Mesenchymal stem cell (in vitro differentiated cells and primary cell): ENCODE data around the gene TAS2R39.

Experiments
- DNase-seq: peaks from one replicate; pipeline ENCODE4 v3.0.0-alpha.2; 2013
- H2AFZ ChIP-seq: one replicate; pipeline ENCODE4 v1.6.1; 2013; ENCODE audit warnings: low read depth, mild to moderate bottlenecking, control low read depth, inconsistent platforms, low read length, moderate library complexity
- H2AK5ac ChIP-seq: 2 replicates; pipeline ENCODE4 v1.6.1; 2013; ENCODE audit warnings: low read length, moderate library complexity, mild to moderate bottlenecking, inconsistent platforms; ENCODE audit not compliant: severe bottlenecking
- H2BK120ac ChIP-seq: one replicate; pipeline ENCODE4 v1.6.1; 2013; ENCODE audit warnings: low read depth, mild to moderate bottlenecking, inconsistent platforms, low read length, moderate library complexity
- H2BK12ac ChIP-seq, 2 experiments: one replicate each; pipeline ENCODE4 v1.6.1; 2013; ENCODE audit warnings: inconsistent platforms in 2 of 2, low read length in 2 of 2, mild to moderate bottlenecking in 2 of 2, moderate library complexity in 2 of 2, control low read depth in 1 of 2
- H2BK15ac ChIP-seq: one replicate; pipeline ENCODE4 v1.6.1; 2013; ENCODE audit warnings: mild to moderate bottlenecking, low read depth, inconsistent platforms; ENCODE audit not compliant: poor library complexity, severe bottlenecking
- H2BK5ac ChIP-seq: 2 replicates; pipeline ENCODE4 v1.6.1; 2013; ENCODE audit warnings: low read depth, mild to moderate bottlenecking, low read length, control low read depth, inconsistent platforms; ENCODE audit not compliant: poor library complexity, severe bottlenecking
- H3K14ac ChIP-seq, 2 experiments: one replicate each; pipeline ENCODE4 v1.6.1; 2013; ENCODE audit warnings: inconsistent platforms in 2 of 2, low read length in 2 of 2, control low read depth in 1 of 2, mild to moderate bottlenecking in 1 of 2, moderate library complexity in 1 of 2
- H3K18ac ChIP-seq, 2 experiments: one replicate each; pipeline ENCODE4 v1.6.1; 2013; ENCODE audit warnings: inconsistent platforms in 2 of 2, low read length in 2 of 2, control low read depth in 1 of 2, low read depth in 1 of 2, mild to moderate bottlenecking in 1 of 2
- H3K23ac ChIP-seq, 2 experiments: one replicate each; pipeline ENCODE4 v1.6.1; 2013; ENCODE audit warnings: inconsistent platforms in 2 of 2, low read length in 2 of 2, mild to moderate bottlenecking in 2 of 2, moderate library complexity in 2 of 2, control low read depth in 1 of 2
- H3K27ac ChIP-seq: 2 replicates; pipeline ENCODE4 v1.5.1; 2013; ENCODE audit warnings: mild to moderate bottlenecking, moderate library complexity, low read length, control low read depth, inconsistent platforms; ENCODE audit not compliant: poor library complexity, severe bottlenecking
- H3K27me3 ChIP-seq, 2 experiments: 2 replicates each; pipeline versions ENCODE4 v1.6.1 to v1.7.0; 2013; ENCODE audit warnings: low read length in 2 of 2, mild to moderate bottlenecking in 2 of 2, moderate library complexity in 2 of 2, control low read depth in 1 of 2, inconsistent platforms in 1 of 2; ENCODE audit not compliant: control insufficient read depth in 1 of 2, insufficient read depth in 1 of 2
- H3K36me3 ChIP-seq, 2 experiments: 2 replicates each; pipeline versions ENCODE4 v1.6.1 to v1.7.0; 2013; ENCODE audit warnings: low read length in 2 of 2, control low read depth in 1 of 2, inconsistent platforms in 1 of 2, low read depth in 1 of 2, mild to moderate bottlenecking in 1 of 2; ENCODE audit not compliant: insufficient read depth in 2 of 2, control insufficient read depth in 1 of 2
- H3K4ac ChIP-seq, 2 experiments: one replicate each; pipeline ENCODE4 v1.6.1; 2013; ENCODE audit warnings: inconsistent platforms in 2 of 2, low read length in 2 of 2, mild to moderate bottlenecking in 2 of 2, moderate library complexity in 2 of 2, control low read depth in 1 of 2, low read depth in 1 of 2
- H3K4me1 ChIP-seq: 2 replicates; pipeline ENCODE4 v1.6.1; 2013; ENCODE audit warnings: low read depth, low read length, control low read depth; ENCODE audit not compliant: control insufficient read depth, insufficient read depth
- H3K4me2 ChIP-seq: 2 replicates; pipeline ENCODE4 v1.6.1; 2013; ENCODE audit warnings: low read length, mild to moderate bottlenecking, inconsistent platforms; ENCODE audit not compliant: poor library complexity, severe bottlenecking
- H3K4me3 ChIP-seq, 2 experiments: 2 replicates each; pipeline versions ENCODE4 v1.5.1 to v1.7.0; 2013; ENCODE audit warnings: low read length in 2 of 2, mild to moderate bottlenecking in 2 of 2, control low read depth in 1 of 2, low read depth in 1 of 2; ENCODE audit not compliant: insufficient read depth in 1 of 2
- H3K79me1 ChIP-seq: replicated peaks from 2 replicates; pipeline ENCODE4 v1.6.1; 2013; ENCODE audit warnings: mild to moderate bottlenecking, control low read depth, low read length, inconsistent platforms; ENCODE audit not compliant: poor library complexity, severe bottlenecking
- H3K9ac ChIP-seq: 2 replicates; pipeline ENCODE4 v1.7.0; 2013; ENCODE audit warnings: mild to moderate bottlenecking, low read length, moderate library complexity
- H3K9me3 ChIP-seq: 2 replicates; pipeline ENCODE4 v1.7.0; 2013; ENCODE audit warnings: mild to moderate bottlenecking, low read length; ENCODE audit not compliant: control insufficient read depth
- H4K8ac ChIP-seq: one replicate; pipeline ENCODE4 v1.6.1; 2013; ENCODE audit warnings: inconsistent platforms, mild to moderate bottlenecking, low read length, moderate library complexity
- H4K91ac ChIP-seq: one replicate; pipeline ENCODE4 v1.6.1; 2013; ENCODE audit warnings: mild to moderate bottlenecking, low read length, inconsistent platforms
- WGBS: methylation state at CpG from one replicate; pipeline ENCODE4 v1.1.7; 2013; ENCODE audit warnings: mixed read lengths; 5-methylcytosine and 5-hydroxymethylcytosine counted together

TAS2R39 gene

DNA sequence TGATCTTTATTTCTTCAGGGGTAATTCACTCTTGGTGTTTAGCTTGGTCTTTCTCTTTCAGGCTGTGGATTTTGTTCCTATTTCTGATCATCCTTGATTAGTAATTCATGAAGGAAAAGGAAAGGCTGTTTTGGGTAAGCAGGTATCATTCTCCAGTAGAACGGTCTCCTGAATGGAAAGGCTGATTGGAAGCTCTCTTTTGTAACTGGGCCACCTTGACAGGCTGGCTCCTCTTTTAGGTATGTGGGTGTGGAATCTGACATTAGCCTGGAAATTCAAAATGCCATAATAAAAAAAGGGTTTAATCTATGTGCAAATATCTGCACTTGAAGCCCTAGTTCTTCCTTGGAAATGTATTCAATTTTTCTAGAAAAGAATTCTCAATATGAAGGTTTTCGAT lies 18.9 kb downstream of the TAS2R39 start:
- no peak overlapping the region for H2AK5ac ChIP-seq
- 71% methylated on average over 2 of the region's 2 CpGs for WGBS
- H3K36me3 ChIP-seq = no peaks in the 10 kb centered on the region
- H4K8ac ChIP-seq = no peak overlapping the region
- no peaks in the 10 kb centered on the region for H3K4me1 ChIP-seq
- H3K27me3 ChIP-seq = peaks cover 0 to 13% of the 10 kb centered on the region in 2 experiments
- H3K9me3 ChIP-seq = peaks cover 2% of the 10 kb centered on the region
- H3K27ac ChIP-seq = no peak overlapping the region
- H2BK120ac ChIP-seq = no peak overlapping the region
- H3K4ac ChIP-seq = no peak overlapping the region
- H2BK5ac ChIP-seq = no peak overlapping the region
- H3K4me3 ChIP-seq = no peak overlapping the region
- H3K18ac ChIP-seq = no peak overlapping the region
- no peak overlapping the region for H3K14ac ChIP-seq
- H4K91ac ChIP-seq = no peak overlapping the region
- H3K23ac ChIP-seq = no peak overlapping the region
- H3K4me2 ChIP-seq = no peak overlapping the region
- H2BK15ac ChIP-seq = no peak overlapping the region
- DNase-seq = no peak
- no peak overlapping the region for H2AFZ ChIP-seq
- H3K9ac ChIP-seq = no peak overlapping the region
- H3K79me1 ChIP-seq = no peaks in the 10 kb centered on the region
- no peak overlapping the region for H2BK12ac ChIP-seq

DNA sequence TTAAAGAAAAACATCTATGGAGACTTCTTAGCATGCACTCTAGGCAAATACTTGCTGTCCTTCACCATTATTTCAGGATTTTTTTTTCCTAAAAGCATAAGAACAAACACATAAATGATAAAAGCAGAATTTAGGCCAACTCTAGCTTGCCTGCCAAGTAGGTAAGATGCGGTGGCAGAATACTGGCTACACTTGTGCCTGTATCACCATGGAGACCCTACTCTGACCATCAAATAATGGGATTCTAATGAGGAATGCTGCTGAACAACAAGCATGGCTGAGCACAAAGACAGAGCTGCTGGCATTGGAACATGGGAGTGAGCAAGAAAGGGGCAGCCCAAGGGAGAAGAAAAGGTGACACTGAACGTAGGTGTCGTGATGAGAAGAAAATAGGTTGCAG lies 20.2 kb downstream of the TAS2R39 start:
- H4K91ac ChIP-seq = no peak overlapping the region
- H3K27me3 ChIP-seq = peaks cover 0 to 13% of the 10 kb centered on the region in 2 experiments
- 82% methylated on average over 3 of the region's 3 CpGs for WGBS
- no peak overlapping the region for H3K4me3 ChIP-seq
- H3K27ac ChIP-seq = no peak overlapping the region
- H4K8ac ChIP-seq = no peak overlapping the region
- no peak overlapping the region for H3K23ac ChIP-seq
- no peak overlapping the region for H2BK5ac ChIP-seq
- no peak overlapping the region for H3K14ac ChIP-seq
- H3K79me1 ChIP-seq = no peaks in the 10 kb centered on the region
- H2AK5ac ChIP-seq = no peak overlapping the region
- H2BK120ac ChIP-seq = no peak overlapping the region
- H3K4me1 ChIP-seq = no peaks in the 10 kb centered on the region
- DNase-seq = no peak
- no peak overlapping the region for H3K18ac ChIP-seq
- no peak overlapping the region for H2AFZ ChIP-seq
- H3K36me3 ChIP-seq = no peaks in the 10 kb centered on the region
- no peaks in the 10 kb centered on the region for H3K9me3 ChIP-seq
- no peak overlapping the region for H2BK15ac ChIP-seq
- H3K9ac ChIP-seq = no peak overlapping the region
- H3K4ac ChIP-seq = no peak overlapping the region
- no peak overlapping the region for H2BK12ac ChIP-seq
- H3K4me2 ChIP-seq = no peak overlapping the region

DNA sequence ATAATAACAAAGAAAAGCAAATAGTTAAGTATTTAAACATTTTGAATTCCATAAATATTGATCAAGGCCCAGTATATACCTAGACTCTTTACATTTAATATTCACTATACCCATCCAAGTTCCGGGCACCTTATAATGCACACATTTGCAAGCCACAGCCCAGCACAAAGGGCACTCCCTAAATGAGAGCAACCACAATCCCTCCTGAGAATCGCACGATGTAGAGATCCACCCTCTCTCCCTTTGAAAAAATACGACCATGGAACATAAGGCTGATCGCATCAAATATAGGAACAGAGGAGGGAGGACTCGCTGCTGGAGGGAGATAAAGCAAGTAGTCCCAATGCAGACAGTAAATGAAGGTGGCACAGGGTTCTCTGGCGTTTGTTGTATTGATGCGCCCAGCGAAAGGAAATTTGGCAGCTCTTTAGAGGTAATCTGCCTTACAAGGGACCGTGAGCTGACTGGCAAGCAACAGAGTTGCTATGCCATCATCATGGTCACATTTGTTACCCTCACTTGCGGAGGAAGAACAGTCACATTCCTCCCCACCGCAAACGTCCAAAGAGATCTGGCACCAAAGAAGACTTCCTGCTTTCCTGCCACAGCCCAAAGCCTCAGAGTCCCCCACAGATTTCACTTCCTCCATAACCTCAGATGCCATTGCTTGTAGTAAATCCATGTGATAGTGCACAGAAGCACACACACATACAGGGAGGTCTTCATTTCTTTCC lies 22.5 kb downstream of the TAS2R39 start:
- Histone ChIP-seq H3K23ac (no peak overlapping the region), H4K91ac (no peak overlapping the region), H3K14ac (no peak overlapping the region), H3K4me3 (no peak overlapping the region), H2BK5ac (no peak overlapping the region), H2AFZ (no peak overlapping the region), H3K4me2 (no peak overlapping the region), H4K8ac (peak overlapping the region; percentile 14), H2AK5ac (no peak overlapping the region), H3K4ac (no peak overlapping the region), H3K9ac (no peak overlapping the region), H3K9me3 (no peaks in the 10 kb centered on the region), H2BK15ac (no peak overlapping the region), H3K4me1 (no peaks in the 10 kb centered on the region), H3K79me1 (no peaks in the 10 kb centered on the region), H2BK12ac (no peak overlapping the region), H3K36me3 (no peaks in the 10 kb centered on the region), H2BK120ac (no peak overlapping the region), H3K18ac (no peak overlapping the region), H3K27me3 (peaks cover 0 to 25% of the 10 kb centered on the region in 2 experiments), H3K27ac (no peak overlapping the region)
- 85% methylated on average over 11 of the region's 13 CpGs for WGBS
- no peak for DNase-seq

DNA sequence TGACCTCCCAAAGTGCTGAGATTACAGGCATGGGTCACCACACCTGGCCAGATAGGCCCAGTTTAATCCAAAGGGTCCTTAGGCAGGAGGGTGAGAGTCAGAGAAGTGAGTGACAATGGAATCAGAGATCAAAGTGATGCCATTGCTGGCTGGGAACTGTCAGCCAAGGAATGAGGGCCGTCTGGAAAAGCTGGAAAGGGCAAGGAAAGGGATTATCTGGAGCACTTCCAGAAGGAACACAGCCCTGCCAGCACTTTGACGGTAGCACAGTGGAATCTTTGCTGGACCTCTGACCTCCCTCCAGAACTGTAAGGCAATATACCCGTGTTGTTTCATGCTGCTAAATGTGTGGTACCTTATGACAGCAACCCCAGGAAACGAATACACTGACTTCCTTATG lies 27.3 kb downstream of the TAS2R39 start:
- no peak overlapping the region for H3K9ac ChIP-seq
- no peak overlapping the region for H2AFZ ChIP-seq
- H3K4me3 ChIP-seq = no peak overlapping the region
- no peaks in the 10 kb centered on the region for H3K36me3 ChIP-seq
- no peak overlapping the region for H3K14ac ChIP-seq
- H3K27me3 ChIP-seq = peaks cover 0 to 19% of the 10 kb centered on the region in 2 experiments
- no peak overlapping the region for H3K18ac ChIP-seq
- no peaks in the 10 kb centered on the region for H3K4me1 ChIP-seq
- H3K4me2 ChIP-seq = no peak overlapping the region
- H3K4ac ChIP-seq = no peak overlapping the region
- H2BK12ac ChIP-seq = no peak overlapping the region
- H2BK15ac ChIP-seq = no peak overlapping the region
- DNase-seq = no peak
- no peak overlapping the region for H2AK5ac ChIP-seq
- no peak overlapping the region for H4K8ac ChIP-seq
- no peak overlapping the region for H3K27ac ChIP-seq
- no peak overlapping the region for H2BK120ac ChIP-seq
- WGBS = 53% methylated on average over 4 of the region's 4 CpGs
- no peak overlapping the region for H2BK5ac ChIP-seq
- H4K91ac ChIP-seq = no peak overlapping the region
- no peaks in the 10 kb centered on the region for H3K9me3 ChIP-seq
- H3K79me1 ChIP-seq = no peaks in the 10 kb centered on the region
- H3K23ac ChIP-seq = no peak overlapping the region
